GM18499 (cell line): ENCODE results near the gene SIL1.
"Not testable (repeated sequence)": the region's sequence is repeated elsewhere in the genome, so short reads cannot be mapped to it uniquely, and the experiment has no call there.

Source experiments
- ATAC-seq: cut with Tn5 transposase; IDR thresholded peaks from one replicate; pipeline ENCODE4 v1.9.1; 2021; ENCODE audit warnings: moderate number of reproducible peaks; ENCODE audit not compliant: insufficient read depth, unreplicated experiment

The SIL1 gene

GRCh38 chr5:138935466-138935865 lies 262.7 kb downstream of the SIL1 start:
- ATAC-seq, result no peak

- no peak for ATAC-seq
These were observed 263.2 kb downstream of the SIL1 start for GRCh38 chr5:138934971-138935370.

- no peak for ATAC-seq
These were observed 264.5 kb downstream of the SIL1 start for GRCh38 chr5:138933522-138934290.

- no peak for ATAC-seq
These were observed 265.9 kb downstream of the SIL1 start for GRCh38 chr5:138932171-138932810.

GRCh38 chr5:138930371-138931097 lies 267.6 kb downstream of the SIL1 start:
- ATAC-seq, result no peak

- no peak for ATAC-seq
These were observed 268.6 kb downstream of the SIL1 start for GRCh38 chr5:138929571-138929955.

GRCh38 chr5:138927979-138928378 lies 270.2 kb downstream of the SIL1 start:
- ATAC-seq, result no peak

- ATAC-seq, result no peak
These were observed 270.6 kb downstream of the SIL1 start for GRCh38 chr5:138927544-138927943.

- ATAC-seq, result no peak
These were observed 271.3 kb downstream of the SIL1 start for GRCh38 chr5:138926688-138927448.

- ATAC-seq, result no peak
These were observed 271.9 kb downstream of the SIL1 start for GRCh38 chr5:138926257-138926656.

GRCh38 chr5:138925090-138925635 lies 273.0 kb downstream of the SIL1 start:
- no peak for ATAC-seq

- ATAC-seq, result no peak
These were observed 275.7 kb downstream of the SIL1 start for GRCh38 chr5:138922494-138922893.

- ATAC-seq, result not testable (repeated sequence)
These were observed 276.8 kb downstream of the SIL1 start for GRCh38 chr5:138921362-138921761.

GRCh38 chr5:138920181-138920580 lies 278.0 kb downstream of the SIL1 start:
- no peak for ATAC-seq

GRCh38 chr5:138918686-138919085 lies 279.5 kb downstream of the SIL1 start:
- ATAC-seq, result no peak

GRCh38 chr5:138914338-138914737 lies 283.8 kb downstream of the SIL1 start:
- no peak for ATAC-seq

- ATAC-seq, result no peak
These were observed 284.4 kb downstream of the SIL1 start for GRCh38 chr5:138913773-138914172.

GRCh38 chr5:138912093-138912492 lies 286.1 kb downstream of the SIL1 start:
- ATAC-seq, result no peak

- no peak for ATAC-seq
These were observed 286.7 kb downstream of the SIL1 start for GRCh38 chr5:138911441-138911840.

- no peak for ATAC-seq
These were observed 287.5 kb downstream of the SIL1 start for GRCh38 chr5:138910546-138911185.
